Left kidney (tissue), 2 donors: ENCODE measurements around the gene VPREB1. TPM values are rescaled to one million over a fixed set of nuclear protein-coding genes. Genes with fewer than 3 reads are reported as not detected.
A peak's percentile ranks its signal among the peaks of the same experiment; 100 is the strongest.
"Not testable (repeated sequence)": the region's sequence is repeated elsewhere in the genome, so short reads cannot be mapped to it uniquely, and the experiment has no call there.

Experiments used
- DNase-seq: peaks from one replicate; pipeline ENCODE4 v3.0.0-alpha.2; 2013
- polyA plus RNA-seq: library from polyadenylated mRNA; unstranded; fragments of 120-200 nt; gene quantifications from one replicate; pipeline ENCODE4 v1.2.1, GENCODE V29; 2013; ENCODE audit not compliant: insufficient read length

Gene VPREB1
- polyA plus RNA-seq, 1 donor = not detected

DNA sequence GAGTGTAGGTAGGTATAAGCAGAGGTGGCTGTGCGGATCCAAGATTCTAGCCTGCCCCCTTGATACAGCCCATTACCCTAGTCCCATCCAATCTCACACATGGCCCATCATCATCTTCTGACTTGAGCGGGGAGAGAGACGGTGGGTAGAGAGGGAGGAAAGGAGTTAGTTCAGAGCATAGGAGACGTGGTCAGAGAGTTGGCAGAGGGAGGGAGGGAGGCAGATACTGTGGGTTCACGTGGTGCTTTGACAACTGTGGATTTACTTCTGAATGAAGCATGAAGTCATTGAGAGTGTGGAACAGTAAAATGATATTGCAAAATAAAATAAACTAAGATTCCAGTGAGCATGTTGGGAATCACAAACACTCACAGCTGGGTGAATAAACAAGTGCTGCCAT lies 31.4 kb upstream of the VPREB1 start:
- DNase-seq = no peak

DNA sequence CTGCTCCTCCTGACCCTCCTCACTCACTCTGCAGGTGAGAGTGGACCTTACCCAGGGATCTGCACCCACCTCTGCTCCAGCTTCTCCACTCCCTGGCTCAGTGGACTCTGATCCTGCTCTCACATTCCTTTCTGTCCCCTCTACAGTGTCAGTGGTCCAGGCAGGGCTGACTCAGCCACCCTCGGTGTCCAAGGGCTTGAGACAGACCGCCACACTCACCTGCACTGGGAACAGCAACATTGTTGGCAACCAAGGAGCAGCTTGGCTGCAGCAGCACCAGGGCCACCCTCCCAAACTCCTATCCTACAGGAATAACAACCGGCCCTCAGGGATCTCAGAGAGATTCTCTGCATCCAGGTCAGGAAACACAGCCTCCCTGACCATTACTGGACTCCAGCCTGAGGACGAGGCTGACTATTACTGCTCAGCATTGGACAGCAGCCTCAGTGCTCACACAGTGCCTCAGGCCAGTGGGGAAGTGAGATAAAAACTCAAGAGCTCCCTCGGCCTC lies 29.7 kb upstream of the VPREB1 start:
- no peak for DNase-seq

DNA sequence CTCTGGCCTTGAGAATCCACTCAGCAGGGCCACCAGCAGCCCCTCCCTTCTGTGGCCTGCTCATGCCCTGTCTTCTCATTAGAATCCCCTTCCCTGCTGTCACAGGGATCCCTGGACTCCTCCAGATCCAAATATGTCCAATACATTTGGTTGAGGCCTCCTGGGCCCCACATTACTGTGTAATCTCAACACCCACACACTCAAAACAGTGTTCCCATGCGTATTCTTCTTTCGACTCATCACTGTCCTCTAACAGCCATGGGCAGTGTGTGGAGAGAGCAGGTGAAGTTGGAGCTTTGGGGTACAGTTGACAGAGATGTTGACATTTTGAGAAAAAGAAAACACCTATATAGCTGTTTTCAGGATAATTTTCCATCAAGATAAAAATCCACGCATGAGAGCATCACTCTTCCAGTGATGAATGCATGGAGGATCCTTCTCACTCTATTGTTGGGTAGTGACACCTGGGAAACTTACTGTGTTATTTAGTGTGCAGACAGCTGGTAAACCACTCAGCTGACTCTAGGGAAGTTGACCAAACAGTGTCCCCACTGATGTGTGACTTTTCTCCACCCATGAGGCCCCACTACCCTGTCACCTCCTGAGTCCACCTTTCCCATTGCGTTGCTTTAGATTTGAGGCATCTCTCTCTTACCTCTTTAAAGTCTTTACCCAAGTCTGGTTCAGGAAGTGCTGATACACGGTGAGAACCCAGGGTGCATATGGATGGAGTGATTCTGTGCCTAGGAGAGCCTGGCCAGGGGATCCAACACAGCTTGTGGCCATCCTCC lies 28.7 kb upstream of the VPREB1 start:
- no peak for DNase-seq

DNA sequence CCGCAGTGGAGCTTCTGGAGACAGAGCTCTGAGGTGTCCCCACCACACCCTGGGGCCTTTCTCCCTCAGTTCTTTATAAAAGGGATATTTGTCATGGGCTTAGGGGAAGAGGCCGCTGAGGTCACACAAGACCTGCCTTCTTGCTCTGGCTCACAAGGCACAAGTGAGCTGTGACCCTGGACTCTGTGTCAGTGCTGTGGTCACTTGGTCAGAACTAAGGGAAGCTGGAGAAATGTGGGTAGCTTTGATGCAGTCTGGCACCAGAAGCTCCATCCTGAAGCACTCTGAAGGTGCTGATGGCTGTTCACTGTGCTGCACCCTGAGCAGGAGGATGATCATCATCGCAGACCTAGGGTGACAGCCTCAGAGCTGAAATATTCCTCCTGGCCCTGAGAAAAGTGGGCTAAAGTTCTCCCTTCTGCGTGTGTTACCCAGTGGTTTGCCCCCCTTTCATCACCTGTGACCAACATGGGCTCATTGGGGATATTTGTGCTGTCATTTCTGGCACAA lies 28.1 kb upstream of the VPREB1 start:
- DNase-seq = no peak

DNA sequence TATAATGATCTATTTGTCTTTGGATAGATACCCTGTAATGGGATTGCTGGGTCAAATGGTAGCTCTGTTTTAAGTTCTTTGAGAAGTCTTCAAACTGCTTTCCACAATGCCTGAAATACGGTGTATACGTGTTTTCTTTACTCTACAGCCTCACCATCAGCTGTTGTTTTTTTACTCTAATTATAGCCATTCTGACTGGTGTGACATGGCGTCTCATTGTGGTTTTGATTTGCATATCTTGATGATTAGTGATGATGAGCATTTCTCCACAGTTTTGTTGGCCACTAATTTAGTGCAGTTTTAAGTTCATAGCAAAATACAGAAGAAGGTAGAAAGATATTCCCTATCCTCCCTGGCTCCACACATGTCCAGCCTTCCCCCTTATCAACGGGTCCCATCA lies 26.3 kb upstream of the VPREB1 start:
- no peak for DNase-seq

DNA sequence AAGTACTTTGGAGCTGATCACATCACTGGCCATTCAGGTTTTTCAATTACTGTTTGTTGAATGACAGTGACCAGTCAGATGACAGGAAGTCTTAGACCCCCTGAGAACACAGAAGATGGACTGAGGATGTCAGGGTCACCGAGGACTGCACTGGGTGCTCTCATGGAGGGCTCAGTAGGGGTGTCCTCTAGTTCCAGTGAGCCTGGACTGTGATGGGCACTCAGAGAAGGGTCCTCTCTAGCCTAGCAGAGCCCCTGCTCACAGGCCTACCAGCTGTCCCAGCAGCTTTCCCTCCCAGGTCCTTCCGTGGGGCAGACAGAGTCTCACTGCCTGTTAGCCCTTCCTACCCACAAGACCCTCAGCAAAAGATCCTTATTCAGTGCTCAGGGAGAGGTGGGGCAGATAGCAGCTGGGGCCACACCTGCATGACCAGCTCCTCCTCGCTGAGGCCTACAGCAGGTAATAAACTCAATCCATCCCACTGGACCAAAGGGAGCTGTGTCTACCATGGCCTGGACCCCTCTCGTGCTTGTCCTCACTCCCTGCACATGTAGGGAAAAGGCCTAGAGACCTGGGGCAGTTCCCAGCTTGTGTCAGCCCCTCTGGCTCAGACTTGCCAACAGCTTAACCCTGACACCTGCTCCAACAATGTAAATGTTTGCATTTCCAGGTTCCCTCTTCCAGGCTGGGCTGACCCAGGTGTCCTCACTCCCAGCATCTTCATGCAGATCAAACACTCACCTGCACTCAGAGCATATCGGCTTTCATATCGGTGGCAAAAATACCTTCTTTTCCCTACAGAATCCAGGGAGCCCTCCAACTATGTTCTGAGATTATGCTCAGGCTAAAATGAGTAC lies 25.2 kb upstream of the VPREB1 start:
- DNase-seq = no peak

DNA sequence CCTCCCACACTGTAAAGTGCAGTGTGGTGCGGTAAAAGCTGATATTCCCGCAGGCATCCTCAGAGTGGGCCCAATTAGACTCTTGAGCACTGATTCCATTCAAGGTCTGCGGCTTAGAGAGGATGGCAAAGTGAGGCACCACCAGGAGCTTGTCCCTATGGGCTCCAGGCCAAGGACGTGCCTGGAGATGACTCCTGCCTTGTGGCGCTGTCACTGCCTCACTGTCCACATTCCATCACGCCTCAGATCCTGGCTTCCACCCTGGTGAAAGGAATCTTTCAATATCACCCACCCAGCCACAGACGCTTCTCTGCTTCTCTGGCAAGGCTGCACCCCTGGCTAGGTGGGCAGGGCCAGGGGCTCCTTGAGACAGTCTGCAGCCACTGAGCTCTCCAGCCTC lies 23.5 kb upstream of the VPREB1 start:
- DNase-seq = not testable (repeated sequence)

DNA sequence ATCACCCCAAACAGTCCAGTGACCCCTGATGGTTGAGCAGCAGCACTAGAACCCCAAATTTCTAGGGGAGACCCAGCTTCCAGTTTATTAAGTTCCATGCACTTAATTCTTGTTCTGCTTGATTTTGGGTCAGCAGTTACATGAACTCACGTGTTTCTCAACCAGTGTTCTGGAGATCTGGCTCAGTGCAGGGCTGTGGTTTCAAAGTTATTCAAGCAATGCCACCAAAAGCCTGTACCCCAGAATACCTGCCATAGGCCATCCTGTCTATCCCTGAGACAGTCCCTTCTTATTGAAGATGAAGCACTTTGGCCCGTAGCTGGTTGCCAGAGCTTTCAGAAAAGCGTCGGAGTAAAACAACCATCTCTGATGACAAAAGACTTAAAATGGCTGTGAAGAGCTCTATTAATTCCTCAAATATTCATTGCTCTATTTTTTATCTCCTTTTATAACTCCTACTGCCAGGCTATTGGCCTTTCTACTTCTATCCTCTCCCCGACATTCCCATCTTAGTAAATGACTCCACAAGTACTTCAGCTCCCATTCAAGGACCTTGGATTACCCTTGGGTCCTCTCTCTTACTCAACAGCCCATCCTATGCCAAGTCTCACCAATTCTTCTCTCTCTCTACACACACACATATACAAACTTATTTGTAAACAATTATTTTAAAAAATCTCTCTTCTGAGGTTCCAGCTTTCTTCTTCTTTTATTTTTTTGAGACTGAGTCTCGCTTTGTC lies 18.0 kb upstream of the VPREB1 start:
- DNase-seq = no peak

DNA sequence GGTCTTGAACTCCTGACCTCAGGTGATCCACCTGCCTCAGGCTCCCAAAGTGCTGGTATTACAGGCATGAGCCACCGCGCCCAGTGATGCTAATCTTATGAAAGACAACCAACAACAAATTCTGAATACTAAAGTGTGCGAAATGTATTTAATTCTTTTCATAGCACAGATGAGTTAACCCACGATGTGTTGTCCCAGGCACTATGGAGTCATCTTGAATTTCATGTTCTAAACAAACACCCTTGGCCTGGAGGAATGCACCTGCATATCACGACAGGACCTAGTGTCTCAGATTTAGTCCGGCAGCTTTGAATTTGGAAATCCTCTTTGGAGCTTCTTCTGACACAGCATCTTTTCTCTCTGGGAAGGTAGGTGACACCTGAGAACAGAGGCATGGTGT lies 16.2 kb upstream of the VPREB1 start:
- DNase-seq = no peak

DNA sequence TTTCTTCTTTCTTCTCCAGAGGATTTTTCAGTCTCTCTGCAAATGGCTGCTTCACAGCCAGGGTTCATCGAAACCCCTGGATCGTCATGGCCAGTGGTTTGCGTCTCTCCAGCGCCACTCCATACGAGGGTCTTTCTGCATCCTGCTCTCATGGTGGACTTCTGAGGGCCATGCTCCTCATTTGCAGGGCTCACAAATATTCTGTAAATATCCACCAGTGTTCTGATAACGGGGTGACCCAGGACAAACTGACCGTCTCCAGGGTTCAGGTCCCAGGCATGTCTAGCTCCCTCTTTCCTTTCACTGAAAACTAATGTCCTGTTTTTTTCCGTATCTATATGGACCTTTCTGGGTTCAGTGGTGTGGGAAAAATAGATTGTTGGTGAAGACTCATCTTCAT lies 15.7 kb upstream of the VPREB1 start:
- DNase-seq = no peak

DNA sequence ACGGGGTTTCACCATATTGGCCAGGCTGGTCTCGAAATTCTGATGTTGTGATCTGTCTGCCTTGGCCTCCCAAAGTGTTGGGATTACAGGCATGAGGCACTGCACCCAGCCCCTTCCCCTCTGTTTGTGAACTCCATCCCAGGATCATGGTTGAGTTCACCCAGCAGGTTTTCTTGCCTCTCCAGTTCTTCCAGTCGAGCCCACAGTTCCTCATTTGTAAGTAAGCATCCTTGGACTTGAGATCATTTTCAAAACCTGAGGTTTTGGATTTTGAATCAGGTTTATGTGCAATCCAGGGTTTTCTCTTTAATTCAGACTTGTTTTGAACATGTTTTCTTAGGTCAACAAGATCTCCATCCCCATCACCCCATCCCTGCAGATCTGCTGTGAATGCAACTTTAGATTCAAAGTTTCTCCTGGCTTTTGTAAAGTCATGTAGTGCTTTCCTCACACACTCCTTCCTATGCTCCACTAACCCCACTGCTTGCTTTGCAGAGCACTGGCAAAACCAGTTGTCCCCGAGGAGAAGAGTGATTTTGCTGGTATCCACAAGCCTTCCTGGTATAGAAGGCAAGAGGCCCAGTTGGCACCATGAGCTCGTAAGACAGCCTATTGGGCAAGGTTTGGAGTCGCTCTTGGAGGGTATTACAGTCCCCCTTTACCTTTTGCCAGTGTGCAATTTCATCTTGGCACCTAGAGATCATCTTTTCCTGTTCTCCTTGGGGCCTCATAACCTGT lies 14.7 kb upstream of the VPREB1 start:
- DNase-seq = no peak

DNA sequence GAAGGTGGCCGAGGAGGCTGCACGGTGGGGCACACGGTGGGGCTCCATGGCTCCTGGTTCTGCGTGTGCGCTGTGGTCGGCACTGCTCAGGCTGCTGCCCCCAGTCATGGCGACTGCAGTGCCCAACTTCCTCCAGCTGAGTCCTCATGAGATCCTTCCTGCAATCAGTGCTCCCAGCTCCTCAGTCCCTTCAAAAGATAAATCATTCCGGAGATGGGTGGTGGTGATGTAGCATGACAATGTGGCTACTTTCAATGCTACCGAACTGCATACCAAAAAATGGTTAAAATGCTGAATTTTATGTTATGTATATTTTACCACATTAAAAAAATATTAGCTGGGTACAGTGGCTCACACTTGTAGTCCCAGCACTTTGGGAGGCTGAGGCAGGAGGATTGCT lies 14.1 kb upstream of the VPREB1 start:
- DNase-seq = no peak

DNA sequence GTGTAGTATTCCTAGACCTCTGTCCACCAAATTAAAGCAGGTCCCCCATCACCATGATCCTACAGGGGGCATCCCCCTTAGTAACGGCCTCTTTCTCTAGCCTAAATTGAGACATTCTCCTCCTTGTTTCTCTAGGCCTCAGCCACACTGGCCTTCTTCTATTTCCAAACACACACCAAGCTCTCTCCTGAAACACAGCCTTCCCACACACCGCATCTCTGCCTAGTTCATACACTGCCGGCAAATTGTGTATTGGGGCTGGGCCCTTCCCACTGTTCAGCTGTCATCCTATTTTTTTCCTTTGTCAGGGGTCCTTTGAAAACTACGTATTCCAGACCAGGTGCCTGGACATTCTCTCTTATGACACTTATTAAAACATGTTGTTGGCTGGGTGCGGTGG lies 11.5 kb upstream of the VPREB1 start:
- no peak for DNase-seq

DNA sequence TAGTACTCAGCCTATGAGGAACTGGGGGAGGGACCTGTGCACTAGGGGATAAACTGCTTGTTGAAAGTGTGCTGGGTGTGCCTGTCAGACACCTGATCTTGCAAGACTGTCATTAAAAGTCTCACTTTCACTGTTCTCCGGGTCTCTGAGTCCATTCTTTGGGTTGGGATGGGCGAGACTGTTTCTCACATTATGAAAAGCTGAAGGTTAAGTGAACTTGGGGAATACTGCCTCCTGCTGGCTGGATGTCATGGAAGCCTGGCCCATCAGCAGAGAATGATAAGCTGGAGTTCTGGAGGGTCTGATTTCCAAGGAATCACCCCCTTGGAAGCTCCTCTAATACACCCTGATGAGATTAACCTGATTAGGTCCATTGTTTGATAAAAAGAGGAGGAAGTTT lies 9.0 kb upstream of the VPREB1 start:
- peak; percentile 61 for DNase-seq

DNA sequence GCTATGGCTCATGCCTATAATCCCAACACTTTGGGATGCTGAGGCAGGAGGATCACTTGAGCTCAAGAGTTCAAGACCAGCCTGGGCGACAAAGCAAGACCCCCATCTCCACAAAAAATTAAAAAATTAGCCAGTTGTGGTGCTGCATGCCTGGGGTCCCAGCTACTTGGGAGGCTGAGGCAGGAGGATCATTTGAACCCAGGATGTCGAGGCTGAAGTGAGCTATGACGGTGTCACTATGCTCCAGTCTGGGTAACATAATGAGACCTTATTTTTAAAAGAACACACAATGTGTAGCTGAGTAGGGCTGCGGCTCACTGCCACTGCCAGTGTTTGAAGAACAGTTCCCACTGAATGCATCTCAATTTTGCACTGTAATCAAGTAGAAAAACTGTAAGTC lies 7.1 kb upstream of the VPREB1 start:
- DNase-seq = no peak

DNA sequence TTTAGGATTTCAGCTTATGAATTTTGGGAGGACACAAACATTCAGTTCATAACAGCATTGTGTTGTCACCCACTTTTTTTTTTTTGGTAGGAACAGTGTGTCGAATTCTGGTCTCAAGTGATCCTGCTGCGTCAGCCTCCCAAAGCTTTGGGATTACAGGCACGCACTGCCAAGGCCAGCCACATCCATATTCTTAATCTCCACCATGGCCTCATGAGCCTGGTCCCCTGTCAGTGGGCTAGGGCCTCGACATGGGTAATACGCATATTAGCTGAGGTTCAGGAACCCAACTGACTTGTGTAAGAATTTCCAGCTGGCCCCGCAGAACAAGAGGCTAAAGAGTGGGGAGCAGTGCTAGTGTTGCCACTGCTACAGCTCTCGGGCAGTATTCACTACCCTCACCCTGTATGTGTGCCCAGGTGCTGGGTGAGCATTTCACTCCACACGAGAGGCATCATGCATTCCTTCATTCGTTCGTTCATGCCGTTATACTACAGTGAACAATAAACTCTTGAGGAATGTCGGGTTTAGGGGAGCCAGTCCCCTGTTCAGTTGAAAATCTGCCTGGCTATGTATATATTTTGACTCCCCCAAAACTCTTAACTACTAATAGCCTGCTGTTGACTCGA lies 5.2 kb upstream of the VPREB1 start:
- no peak for DNase-seq

DNA sequence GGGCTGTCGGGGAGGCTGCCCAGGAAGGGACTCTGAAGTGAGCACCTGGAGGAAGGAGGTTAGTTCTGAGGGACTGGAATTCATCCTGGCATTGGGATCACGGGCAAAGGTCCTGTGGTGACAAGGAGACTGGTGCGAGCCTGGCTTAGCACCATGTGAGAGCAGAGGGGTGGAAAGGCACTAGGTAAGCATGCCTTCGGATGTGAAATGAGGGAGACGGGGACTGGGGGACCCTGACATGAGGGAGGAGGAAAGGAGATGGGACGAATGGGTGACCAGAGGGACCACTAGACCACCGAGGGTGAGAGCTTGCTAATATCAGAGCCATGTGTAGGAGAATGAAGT lies 3.1 kb upstream of the VPREB1 start:
- DNase-seq = no peak

DNA sequence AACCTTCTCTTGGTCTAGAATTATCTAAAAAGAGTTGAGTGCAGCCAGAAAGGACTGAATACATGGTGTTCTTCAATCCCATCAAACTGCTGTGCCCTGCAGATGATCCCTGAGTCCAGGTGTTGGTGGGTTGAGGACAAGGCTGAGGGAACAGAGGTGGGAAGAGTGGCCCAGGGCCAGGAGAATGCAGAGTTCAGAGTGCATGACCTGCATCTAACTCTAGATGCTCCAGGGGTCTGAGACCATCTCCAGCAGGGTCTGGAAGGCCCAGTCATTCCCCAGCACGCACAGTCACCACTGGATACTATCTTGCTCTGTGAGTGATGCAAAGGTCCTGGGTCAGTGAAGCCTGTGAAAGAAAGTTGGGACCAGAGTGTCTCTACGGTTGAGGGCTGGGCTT lies 2.1 kb upstream of the VPREB1 start:
- DNase-seq = no peak

DNA sequence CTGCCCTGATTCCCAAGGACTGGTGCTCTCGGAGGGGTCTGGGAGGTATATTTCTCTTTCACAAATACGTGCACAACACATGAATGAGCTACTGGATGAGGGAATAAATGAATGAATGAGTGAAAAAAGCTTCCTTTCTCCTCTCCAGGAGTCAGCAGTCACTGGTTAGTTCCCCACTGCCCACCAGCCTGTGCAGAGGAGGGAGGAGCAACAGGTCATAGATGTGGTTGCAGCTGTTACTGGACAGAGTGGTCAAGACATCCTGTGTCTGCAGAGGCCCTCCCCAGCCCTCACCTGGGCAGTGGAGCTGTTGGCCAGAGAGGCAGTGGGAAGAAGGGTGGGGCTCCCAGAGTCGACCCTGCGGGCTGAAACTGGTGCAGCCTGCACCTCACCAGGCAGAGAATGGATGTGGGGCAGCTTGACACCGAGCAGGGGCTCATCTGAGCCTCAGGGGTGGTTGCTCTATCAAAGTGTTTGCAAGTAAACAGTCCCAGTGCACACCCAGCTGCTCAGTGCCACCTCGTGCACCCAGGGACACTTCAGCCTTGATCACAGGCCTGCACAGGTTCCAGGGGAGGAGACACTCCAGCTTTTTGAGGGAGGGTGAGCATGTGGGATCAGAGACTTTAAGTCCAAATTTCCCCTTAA lies 1.4 kb upstream of the VPREB1 start:
- no peak for DNase-seq

DNA sequence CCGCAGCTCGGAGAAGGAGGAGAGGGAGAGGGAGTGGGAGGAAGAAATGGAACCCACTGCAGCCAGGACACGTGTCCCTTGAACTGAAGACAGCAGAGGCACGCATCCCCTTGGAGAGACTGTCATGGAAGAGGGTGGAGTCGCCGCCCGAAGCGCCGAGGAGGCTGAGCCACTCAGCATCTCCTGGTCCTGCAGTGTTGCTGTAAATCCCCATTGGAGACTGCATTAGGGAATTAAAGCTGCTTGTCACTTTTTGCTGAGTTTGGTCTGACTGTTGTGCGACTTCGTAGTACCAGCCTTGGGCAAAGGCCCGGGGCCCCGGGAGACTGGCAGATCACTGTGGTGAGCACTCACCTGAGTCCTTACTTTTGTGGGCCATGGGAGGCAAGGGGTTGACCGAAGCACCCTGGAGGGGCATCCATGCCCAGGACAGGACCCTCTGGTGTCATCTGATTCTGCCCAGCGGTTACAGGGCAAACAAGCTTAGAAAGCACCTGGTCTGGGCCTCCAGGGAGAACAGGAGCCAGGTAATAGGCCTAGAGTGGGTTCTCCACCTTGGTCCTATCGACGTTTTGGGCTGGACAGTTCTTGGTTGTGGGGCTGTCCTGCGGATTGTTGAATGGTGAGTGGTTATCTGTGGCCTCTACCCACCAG lies 797 bp downstream of the VPREB1 start:
- DNase-seq = no peak
